Measurements from ENCODE around the gene ADPRH.

DNA sequence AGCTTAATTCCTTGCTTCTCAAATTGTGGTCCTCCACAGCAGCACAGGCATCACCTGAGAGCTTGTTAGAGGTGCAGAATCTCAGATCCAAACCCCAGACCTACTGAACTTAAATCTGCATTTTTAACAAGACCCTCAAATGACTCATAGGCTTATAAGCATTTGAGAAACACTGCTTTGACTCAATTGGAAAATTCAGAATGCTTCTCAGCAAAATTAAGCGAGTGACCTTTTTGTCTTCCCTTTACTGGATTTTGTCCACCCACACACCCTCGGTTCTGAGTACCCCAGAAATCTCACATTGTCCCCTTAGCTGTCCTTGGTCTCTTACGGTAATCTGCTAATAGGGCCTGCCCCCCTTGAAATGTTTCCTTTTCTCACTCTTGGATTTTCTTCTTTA, 37.7 kb upstream of the ADPRH start:
- TF ChIP-seq, protein P1, sequence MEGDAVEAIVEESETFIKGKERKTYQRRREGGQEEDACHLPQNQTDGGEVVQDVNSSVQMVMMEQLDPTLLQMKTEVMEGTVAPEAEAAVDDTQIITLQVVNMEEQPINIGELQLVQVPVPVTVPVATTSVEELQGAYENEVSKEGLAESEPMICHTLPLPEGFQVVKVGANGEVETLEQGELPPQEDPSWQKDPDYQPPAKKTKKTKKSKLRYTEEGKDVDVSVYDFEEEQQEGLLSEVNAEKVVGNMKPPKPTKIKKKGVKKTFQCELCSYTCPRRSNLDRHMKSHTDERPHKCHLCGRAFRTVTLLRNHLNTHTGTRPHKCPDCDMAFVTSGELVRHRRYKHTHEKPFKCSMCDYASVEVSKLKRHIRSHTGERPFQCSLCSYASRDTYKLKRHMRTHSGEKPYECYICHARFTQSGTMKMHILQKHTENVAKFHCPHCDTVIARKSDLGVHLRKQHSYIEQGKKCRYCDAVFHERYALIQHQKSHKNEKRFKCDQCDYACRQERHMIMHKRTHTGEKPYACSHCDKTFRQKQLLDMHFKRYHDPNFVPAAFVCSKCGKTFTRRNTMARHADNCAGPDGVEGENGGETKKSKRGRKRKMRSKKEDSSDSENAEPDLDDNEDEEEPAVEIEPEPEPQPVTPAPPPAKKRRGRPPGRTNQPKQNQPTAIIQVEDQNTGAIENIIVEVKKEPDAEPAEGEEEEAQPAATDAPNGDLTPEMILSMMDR (IDR thresholded peaks at IDR 0.05) = no peak
- TF ChIP-seq ESRRA (CRISPR knock-in tag; IDR thresholded peaks at IDR 0.05; ENCODE audit: borderline replicate concordance) = no peak
- TF ChIP-seq, protein P2, sequence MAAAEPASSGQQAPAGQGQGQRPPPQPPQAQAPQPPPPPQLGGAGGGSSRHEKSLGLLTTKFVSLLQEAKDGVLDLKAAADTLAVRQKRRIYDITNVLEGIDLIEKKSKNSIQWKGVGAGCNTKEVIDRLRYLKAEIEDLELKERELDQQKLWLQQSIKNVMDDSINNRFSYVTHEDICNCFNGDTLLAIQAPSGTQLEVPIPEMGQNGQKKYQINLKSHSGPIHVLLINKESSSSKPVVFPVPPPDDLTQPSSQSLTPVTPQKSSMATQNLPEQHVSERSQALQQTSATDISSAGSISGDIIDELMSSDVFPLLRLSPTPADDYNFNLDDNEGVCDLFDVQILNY (CRISPR knock-in tag; IDR thresholded peaks at IDR 0.05) = no peak
- TF ChIP-seq FOXJ3 (CRISPR knock-in tag; IDR thresholded peaks at IDR 0.05; ENCODE audit: borderline replicate concordance) = no peak
- TF ChIP-seq, protein P3, sequence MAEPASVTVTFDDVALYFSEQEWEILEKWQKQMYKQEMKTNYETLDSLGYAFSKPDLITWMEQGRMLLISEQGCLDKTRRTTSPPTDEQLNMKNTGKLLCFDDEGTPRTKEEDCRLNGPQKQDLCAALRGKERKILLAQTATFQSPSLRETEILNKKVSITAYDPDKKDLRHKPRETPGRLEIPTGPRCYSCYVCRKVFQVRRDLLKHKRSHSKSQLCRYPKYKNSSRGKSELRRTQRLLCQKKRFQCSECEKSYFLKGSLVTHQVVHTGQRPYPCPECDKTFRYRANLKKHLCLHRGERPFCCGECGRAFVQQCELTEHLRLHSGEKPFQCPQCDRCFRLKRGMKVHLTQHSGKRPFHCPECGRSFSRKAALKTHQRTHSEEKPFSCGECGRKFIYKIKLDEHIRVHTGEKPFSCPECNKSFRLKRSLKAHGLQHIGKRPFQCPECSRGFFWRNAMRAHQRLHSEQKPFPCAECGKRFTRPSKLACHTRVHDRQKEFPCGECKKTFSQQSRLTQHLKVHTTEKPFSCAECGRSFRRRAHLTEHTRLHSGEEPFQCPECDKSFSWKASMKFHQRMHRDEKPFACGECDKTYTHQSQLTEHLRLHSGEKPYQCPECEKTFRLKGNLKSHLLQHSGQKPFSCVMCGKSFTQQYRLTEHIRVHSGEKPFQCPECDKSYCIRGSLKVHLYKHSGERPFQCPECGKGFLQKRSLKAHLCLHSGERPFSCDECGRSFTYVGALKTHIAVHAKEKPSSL (CRISPR knock-in tag; conservative IDR thresholded peaks at IDR 0.05) = no peak
- TF ChIP-seq ELF4 (CRISPR knock-in tag; IDR thresholded peaks at IDR 0.05; ENCODE audit: low read depth) = no peak
- TF ChIP-seq, protein P4, sequence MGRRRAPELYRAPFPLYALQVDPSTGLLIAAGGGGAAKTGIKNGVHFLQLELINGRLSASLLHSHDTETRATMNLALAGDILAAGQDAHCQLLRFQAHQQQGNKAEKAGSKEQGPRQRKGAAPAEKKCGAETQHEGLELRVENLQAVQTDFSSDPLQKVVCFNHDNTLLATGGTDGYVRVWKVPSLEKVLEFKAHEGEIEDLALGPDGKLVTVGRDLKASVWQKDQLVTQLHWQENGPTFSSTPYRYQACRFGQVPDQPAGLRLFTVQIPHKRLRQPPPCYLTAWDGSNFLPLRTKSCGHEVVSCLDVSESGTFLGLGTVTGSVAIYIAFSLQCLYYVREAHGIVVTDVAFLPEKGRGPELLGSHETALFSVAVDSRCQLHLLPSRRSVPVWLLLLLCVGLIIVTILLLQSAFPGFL (CRISPR knock-in tag; IDR thresholded peaks at IDR 0.05; ENCODE audit: borderline replicate concordance) = no peak
- no peak for TF ChIP-seq NR3C1 (CRISPR knock-in tag; conservative IDR thresholded peaks at IDR 0.05; ENCODE audit: low read depth)
- TF ChIP-seq, protein P5, sequence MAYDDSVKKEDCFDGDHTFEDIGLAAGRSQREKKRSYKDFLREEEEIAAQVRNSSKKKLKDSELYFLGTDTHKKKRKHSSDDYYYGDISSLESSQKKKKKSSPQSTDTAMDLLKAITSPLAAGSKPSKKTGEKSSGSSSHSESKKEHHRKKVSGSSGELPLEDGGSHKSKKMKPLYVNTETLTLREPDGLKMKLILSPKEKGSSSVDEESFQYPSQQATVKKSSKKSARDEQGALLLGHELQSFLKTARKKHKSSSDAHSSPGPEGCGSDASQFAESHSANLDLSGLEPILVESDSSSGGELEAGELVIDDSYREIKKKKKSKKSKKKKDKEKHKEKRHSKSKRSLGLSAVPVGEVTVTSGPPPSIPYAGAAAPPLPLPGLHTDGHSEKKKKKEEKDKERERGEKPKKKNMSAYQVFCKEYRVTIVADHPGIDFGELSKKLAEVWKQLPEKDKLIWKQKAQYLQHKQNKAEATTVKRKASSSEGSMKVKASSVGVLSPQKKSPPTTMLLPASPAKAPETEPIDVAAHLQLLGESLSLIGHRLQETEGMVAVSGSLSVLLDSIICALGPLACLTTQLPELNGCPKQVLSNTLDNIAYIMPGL (CRISPR knock-in tag; IDR thresholded peaks at IDR 0.05) = no peak
- TF ChIP-seq, protein P6, sequence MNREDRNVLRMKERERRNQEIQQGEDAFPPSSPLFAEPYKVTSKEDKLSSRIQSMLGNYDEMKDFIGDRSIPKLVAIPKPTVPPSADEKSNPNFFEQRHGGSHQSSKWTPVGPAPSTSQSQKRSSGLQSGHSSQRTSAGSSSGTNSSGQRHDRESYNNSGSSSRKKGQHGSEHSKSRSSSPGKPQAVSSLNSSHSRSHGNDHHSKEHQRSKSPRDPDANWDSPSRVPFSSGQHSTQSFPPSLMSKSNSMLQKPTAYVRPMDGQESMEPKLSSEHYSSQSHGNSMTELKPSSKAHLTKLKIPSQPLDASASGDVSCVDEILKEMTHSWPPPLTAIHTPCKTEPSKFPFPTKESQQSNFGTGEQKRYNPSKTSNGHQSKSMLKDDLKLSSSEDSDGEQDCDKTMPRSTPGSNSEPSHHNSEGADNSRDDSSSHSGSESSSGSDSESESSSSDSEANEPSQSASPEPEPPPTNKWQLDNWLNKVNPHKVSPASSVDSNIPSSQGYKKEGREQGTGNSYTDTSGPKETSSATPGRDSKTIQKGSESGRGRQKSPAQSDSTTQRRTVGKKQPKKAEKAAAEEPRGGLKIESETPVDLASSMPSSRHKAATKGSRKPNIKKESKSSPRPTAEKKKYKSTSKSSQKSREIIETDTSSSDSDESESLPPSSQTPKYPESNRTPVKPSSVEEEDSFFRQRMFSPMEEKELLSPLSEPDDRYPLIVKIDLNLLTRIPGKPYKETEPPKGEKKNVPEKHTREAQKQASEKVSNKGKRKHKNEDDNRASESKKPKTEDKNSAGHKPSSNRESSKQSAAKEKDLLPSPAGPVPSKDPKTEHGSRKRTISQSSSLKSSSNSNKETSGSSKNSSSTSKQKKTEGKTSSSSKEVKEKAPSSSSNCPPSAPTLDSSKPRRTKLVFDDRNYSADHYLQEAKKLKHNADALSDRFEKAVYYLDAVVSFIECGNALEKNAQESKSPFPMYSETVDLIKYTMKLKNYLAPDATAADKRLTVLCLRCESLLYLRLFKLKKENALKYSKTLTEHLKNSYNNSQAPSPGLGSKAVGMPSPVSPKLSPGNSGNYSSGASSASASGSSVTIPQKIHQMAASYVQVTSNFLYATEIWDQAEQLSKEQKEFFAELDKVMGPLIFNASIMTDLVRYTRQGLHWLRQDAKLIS (CRISPR knock-in tag; IDR thresholded peaks at IDR 0.05; ENCODE audit: borderline replicate concordance) = no peak
- TF ChIP-seq ZBTB21 (CRISPR knock-in tag; IDR thresholded peaks at IDR 0.05; ENCODE audit: borderline replicate concordance) = no peak
